Neuronal stem cell (in vitro differentiated cells): ENCODE measurements around the gene EPHA5.
A peak's percentile ranks its signal among the peaks of the same experiment; 100 is the strongest.

Experiments used
- DNase-seq: peaks from one replicate; pipeline ENCODE4 v3.0.0-alpha.2; 2013; ENCODE audit warnings: low spot score
- H2AFZ ChIP-seq: one replicate; pipeline ENCODE4 v1.6.1; 2013; ENCODE audit warnings: mild to moderate bottlenecking, low read length, inconsistent platforms
- H2AK5ac ChIP-seq: 2 replicates; pipeline ENCODE4 v1.6.1; 2013; ENCODE audit warnings: low read depth, mild to moderate bottlenecking, inconsistent platforms, low read length, moderate library complexity, mixed read lengths
- H2BK120ac ChIP-seq: 2 replicates; pipeline ENCODE4 v1.6.1; 2013; ENCODE audit warnings: low read depth, mild to moderate bottlenecking, inconsistent platforms, low read length, moderate library complexity, mixed read lengths
- H2BK12ac ChIP-seq: one replicate; pipeline ENCODE4 v1.6.1; 2013; ENCODE audit warnings: low read length, inconsistent platforms
- H2BK15ac ChIP-seq: 2 replicates; pipeline ENCODE4 v1.6.1; 2013; ENCODE audit warnings: mild to moderate bottlenecking, low read length, inconsistent platforms, mixed read lengths
- H2BK5ac ChIP-seq: one replicate; pipeline ENCODE4 v1.6.1; 2013; ENCODE audit warnings: inconsistent platforms, mild to moderate bottlenecking, low read length, moderate library complexity
- H3K14ac ChIP-seq: one replicate; pipeline ENCODE4 v1.6.1; 2013; ENCODE audit warnings: low read length, inconsistent platforms
- H3K18ac ChIP-seq: 2 replicates; pipeline ENCODE4 v1.6.1; 2013; ENCODE audit warnings: low read length, inconsistent platforms
- H3K23ac ChIP-seq: 2 replicates; pipeline ENCODE4 v1.6.1; 2013; ENCODE audit warnings: low read depth, mild to moderate bottlenecking, mixed read lengths, low read length, inconsistent platforms; ENCODE audit not compliant: poor library complexity
- H3K27ac ChIP-seq: replicated peaks from 3 replicates; pipeline ENCODE4 v1.5.1; 2013; ENCODE audit warnings: low read length, inconsistent platforms
- H3K27me3 ChIP-seq, 3 experiments: 2 replicates each; pipeline ENCODE4 v1.6.1; 2013; ENCODE audit warnings: low read length in 3 of 3, mild to moderate bottlenecking in 2 of 3, inconsistent platforms in 1 of 3, low read depth in 1 of 3, mixed read lengths in 1 of 3, moderate library complexity in 1 of 3; ENCODE audit not compliant: control insufficient read depth in 3 of 3, insufficient read depth in 3 of 3
- H3K36me3 ChIP-seq, 2 donors: replicated peaks in 1 of 2; 2 replicates each; pipeline ENCODE4 v1.6.1; 2013; ENCODE audit warnings: low read length in 2 of 2; ENCODE audit not compliant: control insufficient read depth in 2 of 2, insufficient read depth in 2 of 2
- H3K4ac ChIP-seq: 2 replicates; pipeline ENCODE4 v1.6.1; 2013; ENCODE audit warnings: inconsistent platforms, mild to moderate bottlenecking, low read length, moderate library complexity
- H3K4me1 ChIP-seq, 2 donors: 1 replicate in 1 of 2; 2 replicates in 1 of 2; pipeline ENCODE4 v1.6.1; 2013; ENCODE audit warnings: low read length in 2 of 2, low read depth in 1 of 2; ENCODE audit not compliant: control insufficient read depth in 2 of 2, insufficient read depth in 1 of 2
- H3K4me2 ChIP-seq: one replicate; pipeline ENCODE4 v1.6.1; 2013; ENCODE audit warnings: mild to moderate bottlenecking, low read length, inconsistent platforms; ENCODE audit not compliant: insufficient read depth, poor library complexity, severe bottlenecking
- H3K4me3 ChIP-seq, 2 donors: 2 replicates each; pipeline ENCODE4 v1.5.1; 2013; ENCODE audit warnings: low read length in 2 of 2, mild to moderate bottlenecking in 2 of 2, inconsistent platforms in 1 of 2, moderate library complexity in 1 of 2
- H3K79me1 ChIP-seq: one replicate; pipeline ENCODE4 v1.6.1; 2013; ENCODE audit warnings: low read depth, mild to moderate bottlenecking, inconsistent platforms, low read length, moderate library complexity
- H3K9ac ChIP-seq: one replicate; pipeline ENCODE4 v1.6.1; 2013; ENCODE audit warnings: mild to moderate bottlenecking, low read depth, low read length, inconsistent platforms; ENCODE audit not compliant: poor library complexity
- H3K9me3 ChIP-seq, 2 donors: replicated peaks in 1 of 2; 2 replicates each; pipeline versions ENCODE3 to v1.6.1; 2013; ENCODE audit warnings: low read length in 2 of 2, mild to moderate bottlenecking in 2 of 2, inconsistent platforms in 1 of 2, low read depth in 1 of 2, mixed read lengths in 1 of 2, moderate library complexity in 1 of 2; ENCODE audit not compliant: control insufficient read depth in 2 of 2, insufficient read depth in 1 of 2
- H4K8ac ChIP-seq: one replicate; pipeline ENCODE4 v1.6.1; 2013; ENCODE audit warnings: low read depth, mild to moderate bottlenecking, inconsistent platforms, low read length, moderate library complexity
- H4K91ac ChIP-seq: one replicate; pipeline ENCODE4 v1.6.1; 2013; ENCODE audit warnings: low read length, low read depth, mild to moderate bottlenecking, inconsistent platforms; ENCODE audit not compliant: poor library complexity
- WGBS, 2 donors: extraction: QIAGEN DNeasy Blood & Tissue Kit; methylation state at CpG; one replicate each; pipeline ENCODE4 v1.1.7; 2013; ENCODE audit warnings: missing lambda C conversion rate in 2 of 2, mixed read lengths in 1 of 2; ENCODE audit not compliant: insufficient read length in 2 of 2, insufficient replicate concordance in 1 of 2; ENCODE audit errors: extremely low coverage in 2 of 2; 5-methylcytosine and 5-hydroxymethylcytosine counted together

The EPHA5 gene

GRCh38 chr4:65353098-65353497, 317.2 kb downstream of the EPHA5 start:
- Histone ChIP-seq H2AFZ (no peak overlapping the region), H4K91ac (no peak overlapping the region), H3K23ac (no peak overlapping the region), H2BK12ac (no peak overlapping the region), H3K14ac (no peak overlapping the region), H3K4me2 (no peak overlapping the region), H3K9me3 (no peaks in the 10 kb centered on the region), H3K27me3 (no peaks in the 10 kb centered on the region), H3K9ac (no peak overlapping the region), H3K27ac (no peak overlapping the region), H3K79me1 (no peaks in the 10 kb centered on the region), H3K4me1 (no peaks in the 10 kb centered on the region), H2AK5ac (no peak overlapping the region), H2BK120ac (no peak overlapping the region), H4K8ac (no peak overlapping the region), H2BK15ac (no peak overlapping the region), H3K4me3 (no peak overlapping the region), H2BK5ac (no peak overlapping the region), H3K4ac (no peak overlapping the region), H3K18ac (no peak overlapping the region), H3K36me3 (no peaks in the 10 kb centered on the region)
- no peak for DNase-seq
- WGBS, 2 donors: no CpG with 5 or more reads among the region's 1 CpG

GRCh38 chr4:65344278-65344825, 325.9 kb downstream of the EPHA5 start:
- H3K4me1 ChIP-seq: no peaks in the 10 kb centered on the region
- H3K4ac ChIP-seq: no peak overlapping the region
- WGBS, 2 donors: no CpG with 5 or more reads among the region's 4 CpGs
- H2BK5ac ChIP-seq: no peak overlapping the region
- H2BK15ac ChIP-seq: no peak overlapping the region
- H3K14ac ChIP-seq: no peak overlapping the region
- H4K91ac ChIP-seq: no peak overlapping the region
- H2BK12ac ChIP-seq: no peak overlapping the region
- no peaks in the 10 kb centered on the region for H3K9me3 ChIP-seq
- no peak overlapping the region for H3K23ac ChIP-seq
- no peak overlapping the region for H2BK120ac ChIP-seq
- H3K36me3 ChIP-seq: no peaks in the 10 kb centered on the region
- peak overlapping the region; percentile 80 for H2AFZ ChIP-seq
- H2AK5ac ChIP-seq: no peak overlapping the region
- H3K18ac ChIP-seq: no peak overlapping the region
- H3K79me1 ChIP-seq: no peaks in the 10 kb centered on the region
- H3K27ac ChIP-seq: no peak overlapping the region
- no peak overlapping the region for H3K4me2 ChIP-seq
- H4K8ac ChIP-seq: no peak overlapping the region
- H3K4me3 ChIP-seq: no peak overlapping the region
- no peak overlapping the region for H3K9ac ChIP-seq
- no peaks in the 10 kb centered on the region for H3K27me3 ChIP-seq
- no peak for DNase-seq

- H3K79me1 ChIP-seq: no peaks in the 10 kb centered on the region
- H3K4me2 ChIP-seq: no peak overlapping the region
- H3K23ac ChIP-seq: no peak overlapping the region
- H3K4me1 ChIP-seq: no peaks in the 10 kb centered on the region
- no peaks in the 10 kb centered on the region for H3K27me3 ChIP-seq
- no peak overlapping the region for H3K4me3 ChIP-seq
- H3K4ac ChIP-seq: no peak overlapping the region
- WGBS, 2 donors: no CpG with 5 or more reads among the region's 1 CpG
- H3K27ac ChIP-seq: no peak overlapping the region
- no peak overlapping the region for H2BK15ac ChIP-seq
- H2BK5ac ChIP-seq: no peak overlapping the region
- H4K91ac ChIP-seq: no peak overlapping the region
- no peak overlapping the region for H2BK120ac ChIP-seq
- H3K9me3 ChIP-seq: no peaks in the 10 kb centered on the region
- H3K14ac ChIP-seq: no peak overlapping the region
- H2AK5ac ChIP-seq: no peak overlapping the region
- H2AFZ ChIP-seq: no peak overlapping the region
- no peaks in the 10 kb centered on the region for H3K36me3 ChIP-seq
- DNase-seq: no peak
- no peak overlapping the region for H2BK12ac ChIP-seq
- H3K18ac ChIP-seq: no peak overlapping the region
- H4K8ac ChIP-seq: no peak overlapping the region
- no peak overlapping the region for H3K9ac ChIP-seq
Measured at GRCh38 chr4:65343342-65343741, 326.9 kb downstream of the EPHA5 start.

GRCh38 chr4:65341557-65341956, 328.7 kb downstream of the EPHA5 start:
- H3K4ac ChIP-seq: no peak overlapping the region
- H3K79me1 ChIP-seq: no peaks in the 10 kb centered on the region
- DNase-seq: no peak
- no peak overlapping the region for H2BK15ac ChIP-seq
- no peak overlapping the region for H4K91ac ChIP-seq
- H3K23ac ChIP-seq: no peak overlapping the region
- H2AFZ ChIP-seq: no peak overlapping the region
- no peak overlapping the region for H2BK12ac ChIP-seq
- no peak overlapping the region for H3K18ac ChIP-seq
- H4K8ac ChIP-seq: no peak overlapping the region
- no peak overlapping the region for H3K4me3 ChIP-seq
- no peak overlapping the region for H3K27ac ChIP-seq
- no peak overlapping the region for H2BK120ac ChIP-seq
- H3K4me1 ChIP-seq: no peaks in the 10 kb centered on the region
- H3K9me3 ChIP-seq: no peaks in the 10 kb centered on the region
- H3K27me3 ChIP-seq: no peaks in the 10 kb centered on the region
- H3K36me3 ChIP-seq: no peaks in the 10 kb centered on the region
- H2AK5ac ChIP-seq: no peak overlapping the region
- H2BK5ac ChIP-seq: no peak overlapping the region
- no peak overlapping the region for H3K4me2 ChIP-seq
- H3K14ac ChIP-seq: no peak overlapping the region
- no peak overlapping the region for H3K9ac ChIP-seq
